NCI-H774 (cell line): ENCODE data around the gene EMILIN1.

Source experiments
- DNase-seq: peaks from one replicate; lab custom pipeline; 2025; lab: John Stamatoyannopoulos, UW

EMILIN1 gene

GRCh38 chr2:27080603-27080936, 2.2 kb downstream of the EMILIN1 start:
- DNase-seq = no peak

GRCh38 chr2:27081984-27082772, 3.8 kb downstream of the EMILIN1 start:
- DNase-seq = no peak

- DNase-seq = no peak
These were observed 4.5 kb downstream of the EMILIN1 start for GRCh38 chr2:27082773-27083409.

GRCh38 chr2:27083410-27084296, 5.2 kb downstream of the EMILIN1 start:
- no peak for DNase-seq

GRCh38 chr2:27084297-27085061, 6.1 kb downstream of the EMILIN1 start:
- DNase-seq = no peak

GRCh38 chr2:27085062-27085672, 6.8 kb downstream of the EMILIN1 start:
- DNase-seq = no peak

GRCh38 chr2:27085673-27086089, 7.3 kb downstream of the EMILIN1 start:
- peak; percentile 6 for DNase-seq

- DNase-seq = peak; percentile 91
These were observed 7.8 kb downstream of the EMILIN1 start for GRCh38 chr2:27086090-27086723.

GRCh38 chr2:27086724-27087593, 8.5 kb downstream of the EMILIN1 start, which contains the start of gene KHK:
Gene KHK, plus strand, starts transcription at chr2:27086772. Its CDS starts 488 bp downstream, at chr2:27087260.
- DNase-seq = peak; percentile 59

GRCh38 chr2:27087823-27088410, 9.5 kb downstream of the EMILIN1 start:
- DNase-seq = no peak

- no peak for DNase-seq
These were observed 10.2 kb downstream of the EMILIN1 start for GRCh38 chr2:27088634-27089033.

GRCh38 chr2:27089111-27089954, 10.9 kb downstream of the EMILIN1 start:
- no peak for DNase-seq

- DNase-seq = no peak
These were observed 13.6 kb downstream of the EMILIN1 start for GRCh38 chr2:27091746-27092695.

GRCh38 chr2:27092696-27093429, 14.4 kb downstream of the EMILIN1 start:
- no peak for DNase-seq

- no peak for DNase-seq
These were observed 15.3 kb downstream of the EMILIN1 start for GRCh38 chr2:27093430-27094352.
